GM12878 (cell line): ENCODE results near the gene KLRB1.
"Not testable (repeated sequence)": the region's sequence is repeated elsewhere in the genome, so short reads cannot be mapped to it uniquely, and the experiment has no call there.

Experiments
- ASH2L ChIP-seq: fragments of 300-600, 200-600 bp; sonication (generic); IDR thresholded peaks from 2 replicates; pipeline ENCODE4 v1.6.1; 2017; ENCODE audit warnings: low read depth, mild to moderate bottlenecking, borderline replicate concordance
- CHD1 ChIP-seq: IDR thresholded peaks from 2 replicates; pipeline ENCODE4 v1.6.1; 2012; ENCODE audit warnings: low read depth, low read length, improper control_type of control experiment
- CTCF ChIP-seq, 3 experiments: IDR thresholded peaks in 2 of 3; conservative IDR thresholded peaks in 1 of 3; 2 replicates each; pipeline ENCODE4 v1.5.1; 2011; ENCODE audit warnings: low read depth in 3 of 3, low read length in 3 of 3, mild to moderate bottlenecking in 3 of 3, control low read depth in 2 of 3, moderate library complexity in 2 of 3, inconsistent platforms in 1 of 3, mixed read lengths in 1 of 3; ENCODE audit not compliant: control insufficient read depth in 2 of 3, insufficient read depth in 1 of 3; ENCODE audit errors: extremely low read depth in 1 of 3
- GABPA ChIP-seq: IDR thresholded peaks from 2 replicates; pipeline ENCODE4 v1.6.1; 2014; ENCODE audit warnings: antibody characterized with exemption, low read depth, mild to moderate bottlenecking, inconsistent platforms
- MEF2B ChIP-seq: fragments of 450-650 bp; IDR thresholded peaks from 2 replicates; pipeline ENCODE4 v1.6.1; 2018; ENCODE audit warnings: mild to moderate bottlenecking, moderate library complexity; ENCODE audit not compliant: partially characterized antibody, poor library complexity, severe bottlenecking
- SP1 ChIP-seq: IDR thresholded peaks from one replicate; pipeline ENCODE4 v1.6.1; 2011; ENCODE audit warnings: low read depth, low read length
- ZNF687 ChIP-seq: fragments of 450-650 bp; IDR thresholded peaks from 2 replicates; pipeline ENCODE4 v1.6.1; 2017; ENCODE audit warnings: mild to moderate bottlenecking, moderate library complexity
- TF ChIP-seq, protein P1 (sequence below): IDR thresholded peaks from 2 replicates; pipeline ENCODE4 v1.6.1; 2012; ENCODE audit warnings: low read depth, low read length, improper control_type of control experiment
- TF ChIP-seq, protein P2 (sequence below): IDR thresholded peaks from 2 replicates; pipeline ENCODE4 v1.6.1; 2012; ENCODE audit warnings: improper control_type of control experiment, low read depth, low read length; ENCODE audit not compliant: insufficient replicate concordance

DNA sequence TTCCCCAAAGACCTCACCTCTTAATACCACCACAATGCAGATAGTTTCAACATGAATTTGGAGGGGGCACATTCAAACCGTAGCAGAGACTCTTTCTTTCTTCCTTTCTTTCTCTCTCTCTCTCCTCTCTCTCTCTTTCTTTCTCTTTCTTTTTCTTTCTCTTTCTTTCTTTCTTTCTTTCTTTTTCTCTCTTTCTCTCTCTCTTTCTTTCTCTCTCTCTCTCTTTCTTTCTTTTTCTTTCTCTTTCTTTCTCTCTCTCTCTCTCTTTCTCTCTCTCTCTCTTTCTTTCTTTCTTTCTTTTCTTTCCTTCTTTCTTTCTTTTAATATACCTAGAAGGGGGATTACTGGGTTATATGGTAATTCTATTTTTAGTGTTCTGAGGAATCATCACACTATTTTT, 11.2 kb upstream of the KLRB1 start:
- TF ChIP-seq GABPA; ZNF687; MEF2B; ASH2L; CTCF (IDR thresholded peaks at IDR 0.05 in 2 of 3, conservative IDR thresholded peaks at IDR 0.05 in 1 of 3; ENCODE audit: control insufficient read depth in 2 of 3, extremely low read depth in 1 of 3, insufficient read depth in 1 of 3, low read depth in 3 of 3, low read length in 3 of 3); SP1; CHD1: not testable (repeated sequence)
- TF ChIP-seq, protein P1, sequence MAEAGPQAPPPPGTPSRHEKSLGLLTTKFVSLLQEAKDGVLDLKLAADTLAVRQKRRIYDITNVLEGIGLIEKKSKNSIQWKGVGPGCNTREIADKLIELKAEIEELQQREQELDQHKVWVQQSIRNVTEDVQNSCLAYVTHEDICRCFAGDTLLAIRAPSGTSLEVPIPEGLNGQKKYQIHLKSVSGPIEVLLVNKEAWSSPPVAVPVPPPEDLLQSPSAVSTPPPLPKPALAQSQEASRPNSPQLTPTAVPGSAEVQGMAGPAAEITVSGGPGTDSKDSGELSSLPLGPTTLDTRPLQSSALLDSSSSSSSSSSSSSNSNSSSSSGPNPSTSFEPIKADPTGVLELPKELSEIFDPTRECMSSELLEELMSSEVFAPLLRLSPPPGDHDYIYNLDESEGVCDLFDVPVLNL, result not testable (repeated sequence)
- TF ChIP-seq, protein P2, sequence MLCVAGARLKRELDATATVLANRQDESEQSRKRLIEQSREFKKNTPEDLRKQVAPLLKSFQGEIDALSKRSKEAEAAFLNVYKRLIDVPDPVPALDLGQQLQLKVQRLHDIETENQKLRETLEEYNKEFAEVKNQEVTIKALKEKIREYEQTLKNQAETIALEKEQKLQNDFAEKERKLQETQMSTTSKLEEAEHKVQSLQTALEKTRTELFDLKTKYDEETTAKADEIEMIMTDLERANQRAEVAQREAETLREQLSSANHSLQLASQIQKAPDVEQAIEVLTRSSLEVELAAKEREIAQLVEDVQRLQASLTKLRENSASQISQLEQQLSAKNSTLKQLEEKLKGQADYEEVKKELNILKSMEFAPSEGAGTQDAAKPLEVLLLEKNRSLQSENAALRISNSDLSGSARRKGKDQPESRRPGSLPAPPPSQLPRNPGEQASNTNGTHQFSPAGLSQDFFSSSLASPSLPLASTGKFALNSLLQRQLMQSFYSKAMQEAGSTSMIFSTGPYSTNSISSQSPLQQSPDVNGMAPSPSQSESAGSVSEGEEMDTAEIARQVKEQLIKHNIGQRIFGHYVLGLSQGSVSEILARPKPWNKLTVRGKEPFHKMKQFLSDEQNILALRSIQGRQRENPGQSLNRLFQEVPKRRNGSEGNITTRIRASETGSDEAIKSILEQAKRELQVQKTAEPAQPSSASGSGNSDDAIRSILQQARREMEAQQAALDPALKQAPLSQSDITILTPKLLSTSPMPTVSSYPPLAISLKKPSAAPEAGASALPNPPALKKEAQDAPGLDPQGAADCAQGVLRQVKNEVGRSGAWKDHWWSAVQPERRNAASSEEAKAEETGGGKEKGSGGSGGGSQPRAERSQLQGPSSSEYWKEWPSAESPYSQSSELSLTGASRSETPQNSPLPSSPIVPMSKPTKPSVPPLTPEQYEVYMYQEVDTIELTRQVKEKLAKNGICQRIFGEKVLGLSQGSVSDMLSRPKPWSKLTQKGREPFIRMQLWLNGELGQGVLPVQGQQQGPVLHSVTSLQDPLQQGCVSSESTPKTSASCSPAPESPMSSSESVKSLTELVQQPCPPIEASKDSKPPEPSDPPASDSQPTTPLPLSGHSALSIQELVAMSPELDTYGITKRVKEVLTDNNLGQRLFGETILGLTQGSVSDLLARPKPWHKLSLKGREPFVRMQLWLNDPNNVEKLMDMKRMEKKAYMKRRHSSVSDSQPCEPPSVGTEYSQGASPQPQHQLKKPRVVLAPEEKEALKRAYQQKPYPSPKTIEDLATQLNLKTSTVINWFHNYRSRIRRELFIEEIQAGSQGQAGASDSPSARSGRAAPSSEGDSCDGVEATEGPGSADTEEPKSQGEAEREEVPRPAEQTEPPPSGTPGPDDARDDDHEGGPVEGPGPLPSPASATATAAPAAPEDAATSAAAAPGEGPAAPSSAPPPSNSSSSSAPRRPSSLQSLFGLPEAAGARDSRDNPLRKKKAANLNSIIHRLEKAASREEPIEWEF, result not testable (repeated sequence)
